Left lobe of liver (tissue), 2 donors: ENCODE measurements around the gene HBQ1. TPM values are rescaled to one million over a fixed set of nuclear protein-coding genes. Genes with fewer than 3 reads are reported as not detected.
"Not testable (repeated sequence)": the region's sequence is repeated elsewhere in the genome, so short reads cannot be mapped to it uniquely, and the experiment has no call there.

Experiments used
- ATAC-seq: fragments of 200-7000 bp; cut with Tn5 transposase; one replicate; pipeline ENCODE4 v1.9.1; 2020; ENCODE audit warnings: mild to moderate bottlenecking, moderate library complexity
- DNase-seq: peaks from one replicate; pipeline ENCODE4 v3.0.0-alpha.2; 2020; ENCODE audit warnings: low spot score
- total RNA-seq: library from RNA; stranded (reverse); gene quantifications from one replicate; pipeline ENCODE4 v1.2.1, GENCODE V29; 2021
- donor health status: DM: no; HTN: no; CAD: no; lungs with moderate emphysema.
- donor health status: DM: no; HTN: yes; CAD: no.

Gene HBQ1
- total RNA-seq, 1 donor from 2014 or later = not detected

DNA sequence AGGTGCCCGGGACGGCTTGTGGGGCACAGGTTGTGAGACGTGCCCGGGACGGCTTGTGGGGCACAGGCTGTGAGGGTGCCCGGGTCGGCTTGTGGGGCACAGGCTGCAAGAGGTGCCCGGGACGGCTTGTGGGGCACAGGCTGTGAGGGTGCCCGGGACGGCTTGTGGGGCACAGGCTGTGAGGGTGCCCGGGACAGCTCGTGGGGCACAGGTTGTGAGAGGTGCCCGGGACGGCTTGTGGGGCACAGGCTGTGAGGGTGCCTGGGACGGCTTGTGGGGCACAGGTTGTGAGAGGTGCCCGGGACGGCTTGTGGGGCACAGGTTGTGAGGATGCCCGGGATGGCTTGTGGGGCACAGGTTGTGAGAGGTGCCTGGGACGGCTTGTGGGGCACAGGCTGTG is 20.0 kb upstream of the HBQ1 start:
- DNase-seq, ATAC-seq: not testable (repeated sequence)

DNA sequence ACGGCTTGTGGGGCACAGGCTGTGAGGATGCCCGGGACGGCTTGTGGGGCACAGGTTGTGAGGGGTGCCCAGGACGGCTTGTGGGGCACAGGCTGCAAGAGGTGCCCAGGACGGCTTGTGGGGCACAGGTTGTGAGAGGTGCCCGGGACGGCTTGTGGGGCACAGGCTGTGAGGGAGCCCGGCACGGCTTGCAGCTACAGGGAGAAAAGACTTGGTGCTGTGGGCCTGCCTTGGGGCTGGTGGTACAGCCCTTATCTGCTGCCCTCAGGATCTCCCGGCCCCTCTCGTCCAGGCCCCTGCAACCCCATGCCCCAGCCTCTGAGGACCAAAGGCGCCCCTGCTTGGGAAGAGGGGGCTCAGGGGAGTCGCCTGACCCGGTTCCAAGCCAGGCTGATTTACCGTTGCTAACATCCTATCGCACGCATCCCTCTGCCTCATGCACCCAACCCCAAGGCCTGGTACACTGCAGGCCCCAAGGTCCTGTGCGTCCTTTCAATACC is 19.5 kb upstream of the HBQ1 start:
- ATAC-seq (no peak), DNase-seq (no peak)

DNA sequence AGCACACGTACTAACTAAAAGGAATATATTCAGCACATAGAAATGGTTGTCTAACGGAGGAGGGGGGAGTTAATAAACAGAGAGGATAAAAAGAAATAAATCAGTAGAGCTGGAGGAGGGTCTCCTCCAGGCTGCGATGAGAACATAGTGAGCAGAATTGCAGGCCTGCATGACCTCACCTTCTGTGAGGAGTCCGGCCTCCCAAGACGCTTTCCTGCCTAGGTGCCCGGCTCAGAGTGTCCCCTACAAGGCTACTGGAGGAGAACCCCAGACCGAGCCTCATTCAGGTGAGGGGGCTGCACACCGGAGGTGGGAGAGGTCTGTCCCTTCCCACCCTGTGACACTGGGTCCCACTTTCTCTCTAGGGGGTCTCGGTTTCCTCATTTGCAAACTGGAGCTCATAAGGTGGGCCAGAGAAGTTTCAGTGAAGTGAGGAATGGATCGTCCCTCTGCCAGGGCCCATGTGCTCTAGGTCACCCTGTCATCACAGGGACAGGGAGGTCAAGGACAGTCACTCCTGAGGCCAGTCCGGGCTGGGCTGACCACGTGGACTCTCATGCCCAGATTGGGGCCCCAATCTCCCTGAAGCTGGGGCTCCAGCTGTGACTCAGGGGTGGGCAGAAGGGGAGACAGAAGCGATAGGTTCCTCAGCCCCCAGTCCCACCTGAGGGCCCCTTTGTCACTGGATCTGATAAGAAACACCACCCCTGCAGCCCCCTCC is 17.8 kb upstream of the HBQ1 start:
- ATAC-seq = no peak
- no peak for DNase-seq

DNA sequence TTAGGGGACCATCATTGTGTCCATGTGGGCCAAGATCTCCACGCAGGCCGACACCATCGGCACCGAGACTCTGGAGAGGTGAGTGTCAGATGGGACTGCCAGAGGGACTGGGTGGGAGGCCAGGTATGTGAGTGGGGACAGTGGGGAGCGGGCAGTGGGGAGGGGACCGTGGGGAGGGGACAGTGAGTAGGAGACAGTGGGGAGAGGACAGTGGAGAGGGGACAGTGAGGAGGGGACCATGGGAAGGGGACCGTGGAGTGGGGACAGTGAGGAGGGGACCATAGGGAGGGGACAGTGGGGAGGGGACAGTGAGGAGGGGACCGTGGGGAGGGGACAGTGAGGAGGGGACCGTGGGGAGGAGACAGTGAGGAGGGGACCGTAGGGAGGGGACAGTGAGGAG is 17.1 kb upstream of the HBQ1 start:
- DNase-seq, ATAC-seq: not testable (repeated sequence)

- DNase-seq = not testable (repeated sequence)
- ATAC-seq = peak; percentile 94
Observed at GRCh38 chr16:163696-164095, 16.6 kb upstream of the HBQ1 start.

GRCh38 chr16:164134-164823 is 16.0 kb upstream of the HBQ1 start:
- ATAC-seq = peak; percentile 5
- not testable (repeated sequence) for DNase-seq

DNA sequence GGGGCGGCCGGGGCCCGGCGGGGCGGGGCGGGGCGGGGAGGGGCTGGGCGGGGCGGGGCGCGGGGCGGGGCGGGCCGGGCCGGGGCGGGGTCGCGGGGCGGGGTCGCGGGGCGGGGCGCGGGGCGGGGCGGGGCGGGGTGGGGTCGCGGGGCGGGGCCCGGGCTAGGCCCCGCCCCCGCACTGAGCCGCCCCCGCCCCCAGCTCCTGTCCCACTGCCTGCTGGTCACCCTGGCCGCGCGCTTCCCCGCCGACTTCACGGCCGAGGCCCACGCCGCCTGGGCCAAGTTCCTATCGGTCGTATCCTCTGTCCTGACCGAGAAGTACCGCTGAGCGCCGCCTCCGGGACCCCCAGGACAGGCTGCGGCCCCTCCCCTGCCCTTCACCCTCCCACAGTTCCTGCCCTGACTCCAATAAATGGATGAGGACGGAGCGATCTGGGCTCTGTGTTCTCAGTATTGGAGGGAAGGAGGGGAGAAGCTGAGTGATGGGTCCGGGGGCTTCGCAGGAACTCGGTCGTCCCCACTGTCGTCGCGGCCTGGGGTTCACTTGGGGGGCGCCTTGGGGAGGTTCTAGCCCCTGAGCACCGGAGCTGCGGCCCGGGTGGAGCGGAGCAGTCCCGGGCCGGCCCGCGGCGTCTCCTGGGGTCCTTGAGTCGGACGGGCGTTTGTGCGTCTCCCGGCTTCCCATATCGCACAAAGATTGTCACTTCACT is 15.3 kb upstream of the HBQ1 start:
- DNase-seq = no peak
- ATAC-seq = no peak

DNA sequence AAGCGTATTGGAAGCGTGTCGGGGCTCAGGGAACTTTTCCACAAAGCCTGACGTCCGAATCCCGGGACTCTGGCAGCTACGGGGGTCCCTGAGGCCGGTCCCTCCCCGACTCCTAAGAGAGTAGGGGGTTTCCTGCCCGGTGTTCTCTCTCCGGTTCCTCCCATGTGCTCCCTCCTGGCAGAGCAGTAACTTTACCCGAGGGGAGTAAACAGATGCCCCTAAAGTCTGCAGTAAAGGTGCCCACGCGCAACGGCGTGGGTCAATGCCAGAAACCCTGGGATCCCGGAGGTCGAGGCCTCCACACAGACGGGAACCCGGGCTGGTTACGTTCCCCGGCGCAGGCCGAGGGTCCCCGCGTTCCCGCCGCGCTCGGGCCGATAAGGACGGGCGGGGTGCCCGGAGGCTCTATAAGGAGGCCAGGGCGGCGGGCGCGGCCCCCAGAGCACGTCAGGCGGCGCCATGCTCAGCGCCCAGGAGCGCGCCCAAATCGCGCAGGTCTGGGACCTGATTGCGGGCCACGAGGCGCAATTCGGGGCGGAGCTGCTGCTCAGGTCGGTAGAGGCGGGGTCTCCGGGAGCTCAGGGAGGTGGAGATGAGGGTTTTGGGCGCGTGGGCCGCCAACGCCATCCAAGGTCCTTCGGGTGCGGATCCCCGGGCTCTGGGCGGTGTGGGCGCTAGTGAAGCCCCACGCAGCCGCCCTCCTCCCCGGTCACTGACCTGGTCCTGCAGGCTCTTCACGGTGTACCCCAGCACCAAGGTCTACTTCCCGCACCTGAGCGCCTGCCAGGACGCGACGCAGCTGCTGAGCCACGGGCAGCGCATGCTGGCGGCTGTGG is 14.5 kb upstream of the HBQ1 start, which contains the start of gene HBM:
HBM (plus strand) TSS at position 440 of the 836 bp plus-strand sequence; CDS start at position 460, 20 bp downstream.
- DNase-seq (no peak), ATAC-seq (no peak)

GRCh38 chr16:166375-167121 is 13.7 kb upstream of the HBQ1 start:
- no peak for DNase-seq
- ATAC-seq = no peak

DNA sequence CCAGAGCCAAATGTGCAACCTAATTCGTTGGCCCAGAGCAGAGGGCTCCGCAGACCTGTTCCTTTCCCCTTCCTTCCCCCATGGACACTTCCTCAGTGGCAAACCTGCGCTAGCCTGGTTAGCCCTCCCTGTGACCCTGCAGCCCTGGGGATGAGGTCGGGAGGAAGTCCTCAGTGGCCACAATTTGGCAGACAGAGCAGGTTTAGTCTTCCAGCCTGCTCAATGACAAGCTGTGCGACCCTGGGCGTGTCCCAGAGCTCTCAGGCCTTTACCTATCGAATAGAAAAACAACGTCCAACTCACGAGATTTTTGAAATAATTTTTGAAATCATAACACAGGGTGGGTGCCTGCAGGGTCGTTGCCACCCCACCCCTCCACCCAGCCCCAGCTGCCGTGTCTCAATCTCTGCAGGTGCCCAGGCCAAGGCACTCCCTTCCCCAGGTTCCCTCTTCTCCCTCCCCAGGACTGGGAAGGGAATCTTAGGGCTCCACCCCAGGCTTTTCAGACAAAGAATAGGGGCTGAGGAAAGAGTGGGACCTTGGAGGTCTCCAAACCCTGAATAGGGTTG is 13.1 kb upstream of the HBQ1 start:
- DNase-seq = no peak
- ATAC-seq = no peak

DNA sequence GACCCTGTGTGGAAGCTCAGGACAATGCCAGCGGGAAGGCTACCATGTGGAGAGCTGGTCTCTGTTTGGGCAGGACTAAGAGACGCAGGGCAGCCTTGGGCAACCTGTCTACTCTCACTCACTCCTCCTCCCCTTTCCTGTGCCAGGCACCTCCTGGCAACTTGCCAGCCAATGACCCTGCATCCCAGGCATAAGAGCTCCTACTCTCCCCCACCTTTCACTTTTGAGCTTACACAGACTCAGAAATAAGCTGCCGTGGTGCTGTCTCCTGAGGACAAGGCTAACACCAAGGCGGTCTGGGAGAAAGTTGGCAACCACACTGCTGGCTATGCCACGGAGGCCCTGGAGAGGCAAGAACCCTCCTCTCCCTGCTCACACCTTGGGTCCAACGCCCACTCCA is 11.8 kb upstream of the HBQ1 start:
- DNase-seq (no peak), ATAC-seq (no peak)

DNA sequence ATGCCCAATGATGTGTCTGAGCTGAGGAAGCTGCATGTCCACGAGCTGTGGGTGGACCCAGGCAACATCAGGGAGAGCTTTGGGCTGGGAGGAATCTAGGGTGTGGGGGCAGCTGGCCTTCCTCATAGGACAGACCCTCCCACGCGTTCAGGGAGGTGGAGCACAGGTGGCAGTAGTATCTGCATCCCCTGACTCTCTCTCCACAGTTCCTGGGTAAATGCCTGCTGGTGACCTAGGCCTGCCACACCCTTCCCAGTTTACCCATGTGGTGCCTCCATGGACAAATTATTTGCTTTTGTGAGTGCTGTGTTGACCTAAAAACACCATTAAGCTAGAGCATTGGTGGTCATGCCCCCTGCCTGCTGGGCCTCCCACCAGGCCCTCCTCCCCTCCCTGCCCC is 11.2 kb upstream of the HBQ1 start:
- DNase-seq = no peak
- no peak for ATAC-seq

- peak; percentile 76 for ATAC-seq
- DNase-seq = not testable (repeated sequence)
Observed at GRCh38 chr16:170088-170507, 10.2 kb upstream of the HBQ1 start.

- DNase-seq = no peak
- no peak for ATAC-seq
Observed at GRCh38 chr16:170788-171187, 9.5 kb upstream of the HBQ1 start.

GRCh38 chr16:172374-172941 is 7.8 kb upstream of the HBQ1 start, which contains the start of gene HBA2:
TSS of gene HBA2 (plus strand) at chr16:172876. CDS start at chr16:172913, 37 bp downstream.
- not testable (repeated sequence) for ATAC-seq, DNase-seq

GRCh38 chr16:173211-173854 is 6.9 kb upstream of the HBQ1 start:
- DNase-seq = not testable (repeated sequence)

DNA sequence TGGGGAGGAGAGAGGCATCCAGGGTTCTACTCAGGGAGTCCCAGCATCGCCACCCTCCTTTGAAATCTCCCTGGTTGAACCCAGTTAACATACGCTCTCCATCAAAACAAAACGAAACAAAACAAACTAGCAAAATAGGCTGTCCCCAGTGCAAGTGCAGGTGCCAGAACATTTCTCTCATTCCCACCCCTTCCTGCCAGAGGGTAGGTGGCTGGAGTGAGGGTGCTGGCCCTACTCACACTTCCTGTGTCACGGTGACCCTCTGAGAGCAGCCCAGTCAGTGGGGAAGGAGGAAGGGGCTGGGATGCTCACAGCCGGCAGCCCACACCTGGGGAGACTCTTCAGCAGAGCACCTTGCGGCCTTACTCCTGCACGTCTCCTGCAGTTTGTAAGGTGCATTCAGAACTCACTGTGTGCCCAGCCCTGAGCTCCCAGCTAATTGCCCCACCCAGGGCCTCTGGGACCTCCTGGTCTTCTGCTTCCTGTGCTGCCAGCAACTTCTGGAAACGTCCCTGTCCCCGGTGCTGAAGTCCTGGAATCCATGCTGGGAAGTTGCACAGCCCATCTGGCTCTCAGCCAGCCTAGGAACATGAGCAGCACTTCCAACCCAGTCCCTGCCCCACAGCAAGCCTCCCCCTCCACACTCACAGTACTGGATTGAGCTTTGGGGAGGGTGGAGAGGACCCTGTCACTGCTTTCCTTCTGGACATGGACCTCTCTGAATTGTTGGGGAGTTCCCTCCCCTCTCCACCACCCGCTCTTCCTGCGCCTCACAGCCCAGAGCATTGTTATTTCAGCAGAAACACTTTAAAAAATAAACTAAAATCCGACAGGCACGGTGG is 6.1 kb upstream of the HBQ1 start:
- peak; percentile 52 for ATAC-seq
- not testable (repeated sequence) for DNase-seq

More at GRCh38 chr16:173211-173854, 6.9 kb upstream of the HBQ1 start:
- not testable (repeated sequence) for ATAC-seq
